HS-27A (cell line): ENCODE results near the gene DSE.
"Not testable (repeated sequence)": the region's sequence is repeated elsewhere in the genome, so short reads cannot be mapped to it uniquely, and the experiment has no call there.

Source experiments
- DNase-seq: peaks from one replicate; pipeline ENCODE4 v3.0.0-alpha.2; 2012; ENCODE audit warnings: low read depth, missing footprints

DSE gene

GRCh38 chr6:116370760-116371119 is at the start of gene DSE:
TSS of gene DSE (plus strand) at chr6:116370947. CDS start at chr6:116399251, 28,304 bp downstream.
- peak; percentile 45 for DNase-seq

- not testable (repeated sequence) for DNase-seq
These were observed 48.8 kb upstream of the DSE start for GRCh38 chr6:116321933-116322332.

GRCh38 chr6:116323863-116324262 is 46.9 kb upstream of the DSE start:
- no peak for DNase-seq

- DNase-seq: not testable (repeated sequence)
These were observed 45.1 kb upstream of the DSE start for GRCh38 chr6:116325634-116326132.

DNA sequence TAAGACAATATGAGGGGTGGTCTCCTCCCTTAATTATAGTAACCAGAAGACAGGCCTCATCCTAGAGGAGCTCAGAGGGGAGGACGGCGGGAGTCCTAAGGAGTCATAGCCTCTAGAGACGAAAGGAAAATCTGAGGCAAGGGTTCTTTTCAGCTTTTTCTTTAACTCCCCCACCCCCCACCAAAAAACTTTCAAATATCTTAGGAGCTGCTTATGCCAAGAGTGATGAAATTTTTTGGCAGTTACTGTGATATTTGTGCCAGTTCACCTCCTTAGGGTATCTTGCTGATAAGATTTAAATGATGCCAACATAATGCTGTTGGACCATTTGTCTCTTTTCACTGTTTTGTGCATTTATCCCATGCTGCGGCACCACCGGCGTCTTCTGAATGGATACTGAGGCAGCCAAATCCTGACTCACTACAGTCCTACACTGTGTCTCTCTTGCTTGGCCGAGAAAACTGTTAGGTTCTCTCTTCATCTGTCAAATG is 44.5 kb upstream of the DSE start:
- no peak for DNase-seq

- no peak for DNase-seq
These were observed 43.8 kb upstream of the DSE start for GRCh38 chr6:116326996-116327395.

- DNase-seq: no peak
These were observed 42.8 kb upstream of the DSE start for GRCh38 chr6:116327803-116328527.

DNA sequence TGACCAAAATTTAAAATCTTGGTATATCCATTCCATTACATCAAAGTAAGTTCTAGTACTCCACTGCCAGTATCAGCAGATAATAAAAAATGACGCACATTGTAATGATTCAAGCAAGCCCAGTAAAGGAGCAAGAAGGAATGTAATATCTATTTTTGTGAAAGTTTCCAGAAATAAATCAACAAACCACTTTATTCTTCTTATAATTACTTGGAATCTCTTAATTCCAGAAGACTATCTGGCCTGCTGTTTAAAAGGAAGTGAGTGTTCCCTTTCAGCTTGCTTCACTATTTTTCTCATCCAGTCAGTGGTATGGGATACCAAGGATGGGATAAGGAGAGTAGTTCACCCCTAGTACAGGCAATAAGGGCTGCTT is 42.2 kb upstream of the DSE start:
- no peak for DNase-seq

DNA sequence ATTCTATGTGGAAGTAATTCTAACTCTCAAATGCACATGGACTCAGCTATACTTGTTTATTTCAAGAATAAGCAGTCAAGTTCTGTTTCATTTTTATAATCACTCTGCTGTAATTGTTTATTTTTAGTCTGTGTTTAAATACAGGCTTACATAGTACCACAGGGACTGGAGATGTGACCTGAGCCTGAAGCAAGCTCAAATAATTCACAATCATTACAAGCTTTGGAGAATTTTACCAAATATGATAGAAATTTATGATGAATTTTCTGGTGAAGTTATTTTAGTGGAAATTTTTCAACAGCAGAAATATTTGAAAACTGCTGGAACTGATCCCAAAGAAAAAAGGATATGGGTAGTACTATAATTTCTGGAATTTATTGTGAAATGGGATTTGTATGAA is 41.6 kb upstream of the DSE start:
- DNase-seq: peak; percentile 11

GRCh38 chr6:116330511-116330910 is 40.2 kb upstream of the DSE start:
- DNase-seq: no peak

DNA sequence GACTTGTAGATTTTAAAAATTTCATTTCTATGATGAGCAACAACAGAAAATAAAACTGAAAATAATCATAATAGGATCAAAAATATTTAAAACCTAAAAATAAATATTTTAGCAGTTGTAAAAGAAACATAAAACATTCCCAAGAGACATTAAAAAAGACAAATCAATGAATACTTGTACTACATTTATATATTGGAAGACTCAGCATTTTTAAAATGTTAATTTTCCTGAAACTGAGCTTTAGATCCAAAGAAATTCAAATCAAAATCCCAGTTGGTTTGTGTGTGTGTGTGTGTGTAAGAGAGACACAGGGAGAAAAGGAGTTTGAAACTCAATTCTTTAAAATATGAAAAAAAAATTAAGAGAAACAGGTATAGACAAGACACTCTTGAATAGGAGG is 38.7 kb upstream of the DSE start:
- no peak for DNase-seq

GRCh38 chr6:116334638-116335409 is 35.9 kb upstream of the DSE start:
- not testable (repeated sequence) for DNase-seq

DNA sequence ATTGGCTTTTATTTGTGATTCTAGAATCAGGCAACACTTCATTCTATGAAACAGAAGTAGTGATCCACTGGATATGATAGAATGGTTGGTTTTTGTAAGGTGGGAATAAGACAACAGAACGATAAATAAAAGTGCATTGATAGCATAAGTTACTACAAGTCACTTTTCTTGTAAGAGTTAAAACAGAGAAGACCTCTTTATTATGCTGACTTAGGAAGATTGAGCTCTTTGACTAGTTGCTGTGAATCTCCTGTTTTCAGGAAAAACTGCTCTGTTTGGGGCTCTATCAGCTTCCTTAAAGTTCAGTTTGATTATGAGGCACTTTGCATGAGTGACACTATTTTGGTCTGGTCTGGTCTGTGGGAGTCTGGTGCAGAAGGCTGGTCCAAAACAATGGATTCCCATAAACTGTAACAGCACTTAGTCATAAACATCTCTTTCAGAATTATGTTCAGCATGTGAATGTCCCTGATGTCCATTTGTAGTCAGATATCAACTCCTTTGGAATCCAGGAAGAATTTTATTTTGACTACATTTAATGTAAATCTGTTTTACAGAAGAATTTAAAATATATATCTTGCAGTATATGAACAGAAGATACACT is 35.0 kb upstream of the DSE start:
- no peak for DNase-seq

DNA sequence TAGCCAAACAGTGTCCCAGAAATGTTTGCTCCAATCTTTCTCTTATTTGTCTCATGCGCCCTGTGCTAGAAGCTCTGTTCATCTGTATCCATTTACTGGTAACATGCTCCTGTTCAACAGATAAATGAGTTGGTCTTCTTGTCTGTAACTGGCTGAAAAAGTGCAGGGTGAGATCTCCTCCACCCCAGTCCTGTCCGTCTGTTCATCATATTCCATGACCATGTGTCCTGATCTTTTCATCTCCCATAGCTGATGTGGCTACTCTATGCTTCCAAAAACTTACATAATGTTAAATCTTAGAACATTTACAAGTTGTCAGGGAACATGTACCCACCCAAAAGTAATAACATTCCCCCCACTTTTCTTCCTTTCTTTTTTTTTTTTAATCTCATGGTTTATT is 31.8 kb upstream of the DSE start:
- DNase-seq: no peak

DNA sequence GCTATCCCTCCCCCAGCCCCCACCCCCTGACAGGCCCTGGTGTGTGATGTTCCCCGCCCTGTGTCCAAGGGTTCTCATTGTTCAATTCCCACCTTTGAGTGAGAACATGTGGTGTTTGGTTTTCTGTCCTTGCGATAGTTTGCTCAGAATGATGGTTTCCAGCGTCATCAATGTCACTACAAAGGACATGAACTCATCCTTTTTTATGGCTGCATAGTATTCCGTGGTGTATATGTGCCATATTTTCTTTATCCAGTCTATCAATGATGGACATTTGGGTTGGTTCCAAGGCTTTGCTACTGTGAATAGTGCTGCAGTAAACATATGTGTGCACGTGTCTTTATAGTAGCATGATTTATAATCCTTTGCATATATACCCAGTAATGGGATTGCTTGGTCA is 30.1 kb upstream of the DSE start:
- not testable (repeated sequence) for DNase-seq

- DNase-seq: no peak
These were observed 21.5 kb upstream of the DSE start for GRCh38 chr6:116349216-116349615.

DNA sequence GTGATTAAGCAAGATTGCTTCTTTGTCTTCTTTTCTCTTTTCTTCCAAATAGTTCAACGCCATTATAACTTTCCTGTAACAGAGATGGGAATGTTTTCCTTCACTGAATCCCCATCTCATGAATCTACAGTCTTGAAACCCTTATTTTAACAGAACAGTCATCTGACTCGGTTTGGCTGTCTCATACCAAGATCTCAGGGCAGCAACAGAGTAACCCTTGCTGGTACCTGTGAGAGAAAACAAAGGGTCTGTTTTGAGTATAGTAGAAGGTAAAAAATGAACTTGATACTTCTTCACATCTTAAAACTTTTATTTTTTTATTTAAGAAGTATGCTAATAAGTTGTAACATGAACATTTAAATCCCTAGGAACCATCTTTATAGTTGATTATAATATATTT is 19.6 kb upstream of the DSE start:
- DNase-seq: no peak

DNA sequence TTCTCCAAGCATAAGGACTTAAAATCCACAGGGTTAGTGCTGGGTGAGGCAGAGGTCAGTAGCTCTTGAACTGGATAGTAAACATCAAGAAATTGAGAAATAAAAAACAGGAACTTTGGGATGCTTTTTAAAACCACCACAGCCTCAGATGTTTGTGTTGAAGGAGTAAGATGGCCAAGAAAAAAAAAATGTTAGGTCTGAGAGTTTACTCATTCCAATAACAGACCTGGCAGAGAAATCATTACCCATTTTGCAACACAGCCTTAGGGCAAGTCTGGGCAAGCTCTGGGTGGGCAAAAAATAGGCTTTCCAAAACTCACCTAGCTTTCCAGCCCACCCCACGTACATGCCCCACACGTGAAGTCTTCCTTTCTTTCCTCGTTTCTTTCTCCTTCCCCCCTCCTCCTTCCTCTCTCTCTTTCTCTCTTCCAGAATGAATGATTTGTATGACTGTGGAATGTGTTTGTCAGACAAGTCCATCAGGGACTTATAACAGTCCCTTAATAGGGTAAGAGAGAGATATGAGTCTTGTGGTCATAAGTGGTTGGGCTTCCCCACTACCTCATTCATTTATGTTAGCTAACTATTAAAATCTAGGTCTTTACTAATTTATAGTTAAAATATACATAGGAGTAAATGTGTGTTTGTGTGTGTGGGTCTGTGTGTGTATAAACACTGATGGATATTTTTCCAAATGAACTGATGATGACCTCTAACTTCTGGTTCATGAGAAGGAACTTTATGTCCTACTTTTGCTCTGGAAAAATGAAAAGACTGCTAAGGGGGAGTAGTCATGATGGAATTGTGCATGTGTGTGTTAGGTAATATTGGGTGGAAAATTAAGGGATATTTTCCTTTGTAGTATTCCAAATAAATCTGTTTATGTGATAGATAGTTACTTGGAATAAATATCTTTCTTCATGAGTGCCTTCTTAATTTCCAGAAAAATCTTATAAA is 18.0 kb upstream of the DSE start:
- DNase-seq: no peak

GRCh38 chr6:116354236-116354635 is 16.5 kb upstream of the DSE start:
- no peak for DNase-seq

DNA sequence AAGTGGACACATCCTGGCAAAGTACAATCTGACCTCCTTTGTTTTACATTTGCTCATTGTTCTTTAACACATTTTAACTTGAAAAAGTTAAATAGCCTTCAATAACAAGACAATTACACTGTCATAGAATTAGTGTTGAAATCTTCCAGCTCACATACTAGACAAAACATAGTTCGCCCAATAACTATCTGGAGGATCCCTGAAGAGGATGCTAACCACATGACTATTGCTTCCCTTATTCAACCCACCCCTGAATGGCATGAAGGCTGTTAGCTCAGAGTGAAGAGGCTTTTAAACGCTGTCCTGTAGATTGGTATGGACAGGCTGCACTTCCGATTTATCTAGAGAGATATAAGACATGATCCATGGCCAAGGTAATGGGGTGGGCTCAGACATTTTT is 15.0 kb upstream of the DSE start:
- DNase-seq: no peak

DNA sequence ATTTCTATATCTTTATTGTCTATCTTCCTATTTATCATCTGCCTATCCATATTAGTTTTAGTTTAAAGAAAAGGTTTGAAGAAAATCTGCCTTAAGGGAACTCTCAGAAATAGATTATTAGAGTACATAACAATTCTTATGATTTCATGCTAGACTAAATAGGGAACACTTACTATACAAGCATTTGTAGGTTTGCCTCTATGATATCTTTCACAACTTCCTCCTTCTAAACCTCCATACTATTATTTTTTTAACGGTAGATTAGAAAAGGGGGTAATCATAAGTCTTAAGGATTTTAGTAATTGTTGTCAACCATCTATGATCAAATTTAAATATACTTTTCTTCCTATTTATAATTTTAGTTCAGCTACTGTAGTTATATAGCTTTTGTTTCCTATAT is 11.6 kb upstream of the DSE start:
- DNase-seq: no peak

- DNase-seq: no peak
These were observed 10.9 kb upstream of the DSE start for GRCh38 chr6:116359835-116360234.
